A549 (cell line): ENCODE measurements around the gene COL19A1. TPM values are rescaled to one million over a fixed set of nuclear protein-coding genes. Genes with fewer than 3 reads are reported as not detected.

Source experiments
- ATAC-seq, 2 experiments: fragments of 200-7000 bp in 1 of 2; fragments of >200 bp in 1 of 2; cut with Nextera tagmentation in 1 of 2; cut with Tn5 transposase in 1 of 2; 3 replicates each; pipeline versions ENCODE4 v1.8.0 to v1.9.1; 2018 to 2020; ENCODE audit warnings: mild to moderate bottlenecking in 1 of 2, moderate library complexity in 1 of 2
- CTCF ChIA-PET: fragments of 300-600 bp; sonication (Branson Sonifier 250); formaldehyde crosslinking; extraction: SDS; loops from one replicate; lab custom pipeline; 2021; ENCODE audit warnings: antibody characterized with exemption, inconsistent platforms; lab: Yijun Ruan, JAX
- POLR2A ChIA-PET: fragments of 350-600 bp; formaldehyde crosslinking; extraction: SDS; loops from one replicate; lab custom pipeline; 2021; ENCODE audit warnings: antibody characterized with exemption, inconsistent platforms; lab: Yijun Ruan, JAX
- DNase-seq, 2 experiments: peaks; one replicate each; pipeline versions ENCODE4 v3.0.0 to v3.0.0-alpha.2; 2011 to 2016; ENCODE audit warnings: low read depth in 1 of 2, low spot score in 1 of 2
- FAIRE-seq: peaks from 2 replicates; lab custom pipeline; 2011; peaks lifted over from hg19 to GRCh38; lab: Jason Lieb, UNC
- H3K27ac ChIP-seq, 2 experiments: fragments of >200 bp; sonication (Bioruptor Twin); formaldehyde crosslinking; 3 replicates each; pipeline ENCODE4 v1.5.1; 2016 to 2017
- H3K4me1 ChIP-seq: fragments of >200 bp; sonication (Bioruptor Twin); formaldehyde crosslinking; 3 replicates; pipeline ENCODE4 v1.6.1; 2016
- H3K4me2 ChIP-seq: fragments of >200 bp; sonication (Bioruptor Twin); formaldehyde crosslinking; 3 replicates; pipeline ENCODE4 v1.6.1; 2016
- H3K4me3 ChIP-seq: fragments of >200 bp; sonication (Bioruptor Twin); formaldehyde crosslinking; 3 replicates; pipeline ENCODE4 v1.5.1; 2016
- H3K9me3 ChIP-seq: fragments of >200 bp; sonication (Bioruptor Twin); formaldehyde crosslinking; 3 replicates; pipeline ENCODE4 v1.6.1; 2016
- ATOH8 ChIP-seq: fragments of 250-450 bp; sonication (Bioruptor Pico); IDR thresholded peaks from 2 replicates; pipeline ENCODE4 v1.5.0; 2020; ENCODE audit warnings: low read depth, mild to moderate bottlenecking, moderate library complexity
- BHLHE40 ChIP-seq: IDR thresholded peaks from 2 replicates; pipeline ENCODE4 v1.6.1; 2012; ENCODE audit warnings: low read depth, low read length, inconsistent platforms
- CBX8 ChIP-seq: fragments of 200-600 bp; sonication (generic); IDR thresholded peaks from 2 replicates; pipeline ENCODE4 v1.6.1; 2016
- CHD4 ChIP-seq: fragments of 200-600 bp; sonication (generic); IDR thresholded peaks from 2 replicates; pipeline ENCODE4 v1.6.1; 2016; ENCODE audit warnings: antibody characterized with exemption, mild to moderate bottlenecking, borderline replicate concordance
- CTCF ChIP-seq: fragments of >200 bp; sonication (Bioruptor Twin); formaldehyde crosslinking; IDR thresholded peaks from 3 replicates; pipeline ENCODE4 v1.5.1; 2016
- ELK1 ChIP-seq: fragments of 150-350 bp; IDR thresholded peaks from 2 replicates; pipeline ENCODE4 v1.6.1; 2014; ENCODE audit warnings: low read depth, mild to moderate bottlenecking, low read length
- FOSB ChIP-seq: fragments of 250-450 bp; sonication (Bioruptor Pico); IDR thresholded peaks from 2 replicates; pipeline ENCODE4 v1.5.0; 2020; ENCODE audit warnings: mild to moderate bottlenecking, moderate library complexity
- FOSL2 ChIP-seq, 2 experiments: fragments of 450-650 bp in 1 of 2; fragments of >200 bp in 1 of 2; sonication (Bioruptor Twin) in 1 of 2; formaldehyde crosslinking; IDR thresholded peaks; 2 replicates each; pipeline versions ENCODE4 v1.5.0 to v1.6.1; 2016 to 2020; ENCODE audit warnings: mild to moderate bottlenecking in 1 of 2, moderate library complexity in 1 of 2
- FOXS1 ChIP-seq: fragments of 250-450 bp; sonication (Bioruptor Pico); IDR thresholded peaks from 2 replicates; pipeline ENCODE4 v1.5.0; 2020; ENCODE audit warnings: mild to moderate bottlenecking, moderate library complexity
- HEYL ChIP-seq: fragments of 250-450 bp; sonication (Bioruptor Pico); IDR thresholded peaks from 2 replicates; pipeline ENCODE4 v1.8.0; 2021; ENCODE audit warnings: mild to moderate bottlenecking, moderate library complexity
- HMGXB4 ChIP-seq: fragments of 250-450 bp; sonication (Bioruptor Pico); IDR thresholded peaks from 2 replicates; pipeline ENCODE4 v1.5.0; 2021; ENCODE audit warnings: mild to moderate bottlenecking, moderate library complexity, borderline replicate concordance
- JUN ChIP-seq, 2 experiments: fragments of >200 bp; sonication (Bioruptor Twin); formaldehyde crosslinking; IDR thresholded peaks; 2 replicates in 1 of 2; 3 replicates in 1 of 2; pipeline ENCODE4 v1.6.1; 2016 to 2017
- MYC ChIP-seq: IDR thresholded peaks from 2 replicates; pipeline ENCODE4 v1.6.1; 2012; ENCODE audit warnings: mild to moderate bottlenecking, inconsistent platforms, low read length, improper control_type of control experiment, borderline replicate concordance
- NFE2L2 ChIP-seq: fragments of 150-350 bp; conservative IDR thresholded peaks from 2 replicates; pipeline ENCODE4 v1.6.1; 2014; ENCODE audit warnings: low read length
- NR3C1 ChIP-seq: fragments of >200 bp; sonication (Bioruptor Twin); formaldehyde crosslinking; IDR thresholded peaks from 3 replicates; pipeline ENCODE4 v1.6.1; 2017
- PHF8 ChIP-seq: fragments of 200-600 bp; sonication (generic); IDR thresholded peaks from 2 replicates; pipeline ENCODE4 v1.6.1; 2016; ENCODE audit warnings: low read depth, mild to moderate bottlenecking, antibody characterized with exemption, moderate library complexity, borderline replicate concordance
- POLR2AphosphoS2 ChIP-seq: conservative IDR thresholded peaks from 2 replicates; pipeline ENCODE4 v1.6.1; 2012; ENCODE audit warnings: low read length, improper control_type of control experiment, inconsistent platforms
- RAD21 ChIP-seq, 2 experiments: fragments of >200 bp in 1 of 2; sonication (Bioruptor Twin) in 1 of 2; formaldehyde crosslinking in 1 of 2; IDR thresholded peaks in 1 of 2; conservative IDR thresholded peaks in 1 of 2; 2 replicates in 1 of 2; 3 replicates in 1 of 2; pipeline ENCODE4 v1.6.1; 2012 to 2018; ENCODE audit warnings: inconsistent platforms in 1 of 2
- RARB ChIP-seq: fragments of 250-450 bp; sonication (Bioruptor Pico); IDR thresholded peaks from 2 replicates; pipeline ENCODE4 v1.8.0; 2021; ENCODE audit warnings: mild to moderate bottlenecking, moderate library complexity
- RCOR1 ChIP-seq: fragments of 150-350 bp; IDR thresholded peaks from 2 replicates; pipeline ENCODE4 v1.6.1; 2014; ENCODE audit warnings: antibody characterized with exemption, low read length, low read depth
- RFX5 ChIP-seq: fragments of 450-650 bp; IDR thresholded peaks from 2 replicates; pipeline ENCODE4 v1.7.1; 2014; ENCODE audit warnings: antibody characterized with exemption, mild to moderate bottlenecking, moderate library complexity
- SMC3 ChIP-seq: fragments of >200 bp; sonication (Bioruptor Twin); formaldehyde crosslinking; IDR thresholded peaks from 3 replicates; pipeline ENCODE4 v1.6.1; 2018; ENCODE audit warnings: inconsistent platforms
- SREBF2 ChIP-seq: fragments of 450-650 bp; IDR thresholded peaks from 2 replicates; pipeline ENCODE4 v1.6.1; 2014; ENCODE audit warnings: mild to moderate bottlenecking, moderate library complexity
- ZC3H11A ChIP-seq: fragments of 450-650 bp; IDR thresholded peaks from 2 replicates; pipeline ENCODE4 v1.6.1; 2014; ENCODE audit warnings: antibody characterized with exemption, mild to moderate bottlenecking
- ZFP36 ChIP-seq: fragments of 450-650 bp; IDR thresholded peaks from 2 replicates; pipeline ENCODE4 v1.6.1; 2014; ENCODE audit warnings: borderline replicate concordance; ENCODE audit not compliant: partially characterized antibody
- polyA plus RNA-seq, 4 experiments: library from polyadenylated mRNA; depleted of rRNA in 3 of 4; stranded (reverse); fragments of >200 nt; fragmentation: RNase III in 1 of 4; extraction: RNeasy Plus Mini Kit Qiagen cat#74134 plus additional on column Dnase treatment in 1 of 4; gene quantifications; 2 replicates in 3 of 4; 3 replicates in 1 of 4; pipeline ENCODE4 v1.2.3, GENCODE V29; 2011 to 2017
- TF ChIP-seq, protein P1 (sequence below): IDR thresholded peaks from 2 replicates; pipeline ENCODE4 v1.6.1; 2012; ENCODE audit warnings: low read depth, borderline replicate concordance
- TF ChIP-seq, protein P2 (sequence below): IDR thresholded peaks from 2 replicates; pipeline ENCODE4 v1.6.1; 2012

The COL19A1 gene
- polyA plus RNA-seq, 2 of the 4 experiments (the other 2 are of a cell fraction), result not detected

DNA sequence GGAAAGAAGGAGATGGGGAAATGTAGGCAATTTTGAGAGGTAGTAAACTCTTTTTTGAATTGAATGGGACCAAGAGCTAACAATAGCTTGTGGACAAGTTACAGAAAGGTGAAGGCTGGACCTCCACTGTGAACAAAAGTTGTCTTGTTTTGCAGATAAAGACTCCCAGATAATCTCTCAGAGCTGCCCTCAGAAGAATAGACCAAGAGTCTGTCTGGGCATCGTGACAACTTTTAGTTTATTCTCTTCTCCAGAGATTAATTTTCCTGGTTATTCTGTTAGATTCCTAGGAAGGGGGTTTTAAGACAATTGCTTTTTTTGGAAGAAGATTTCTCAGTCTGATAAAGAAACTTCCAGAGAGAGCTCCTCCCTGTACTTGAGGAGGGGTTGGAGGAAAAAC lies 161.9 kb downstream of the COL19A1 start (continued):
- TF ChIP-seq, protein P1, sequence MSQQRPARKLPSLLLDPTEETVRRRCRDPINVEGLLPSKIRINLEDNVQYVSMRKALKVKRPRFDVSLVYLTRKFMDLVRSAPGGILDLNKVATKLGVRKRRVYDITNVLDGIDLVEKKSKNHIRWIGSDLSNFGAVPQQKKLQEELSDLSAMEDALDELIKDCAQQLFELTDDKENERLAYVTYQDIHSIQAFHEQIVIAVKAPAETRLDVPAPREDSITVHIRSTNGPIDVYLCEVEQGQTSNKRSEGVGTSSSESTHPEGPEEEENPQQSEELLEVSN, result no peak
- no peak for TF ChIP-seq HEYL (CRISPR knock-in tag)
- no peak for TF ChIP-seq CBX8
- TF ChIP-seq NFE2L2, result no peak
- no peak for TF ChIP-seq NR3C1
- no peak for TF ChIP-seq FOSL2 (IDR thresholded peaks at IDR 0.05)
- no peak for TF ChIP-seq FOSL2 (CRISPR knock-in tag; IDR thresholded peaks at IDR 0.05)
- TF ChIP-seq SMC3, result no peak
- no peak for TF ChIP-seq RARB
- no peak for TF ChIP-seq ZFP36
- TF ChIP-seq CTCF, result no peak
- no peak for TF ChIP-seq RAD21 (conservative IDR thresholded peaks at IDR 0.05 in 1 of 2, IDR thresholded peaks at IDR 0.05 in 1 of 2)

GRCh38 chr6:70028926-70029325 lies 162.6 kb downstream of the COL19A1 start:
- FAIRE-seq, result no peak
- DNase-seq, result no peak
- ATAC-seq, result no peak
- Histone ChIP-seq H3K9me3 (no peaks in the 10 kb centered on the region), H3K4me2 (no peak overlapping the region), H3K27ac (no peak overlapping the region), H3K4me3 (no peak overlapping the region), H3K4me1 (no peaks in the 10 kb centered on the region)
- ChIA-PET CTCF (no interaction called here), POLR2A (no interaction called here)
- no peak for TF ChIP-seq SREBF2
- TF ChIP-seq HEYL (CRISPR knock-in tag), result no peak
- no peak for TF ChIP-seq NR3C1
- no peak for TF ChIP-seq FOSL2 (IDR thresholded peaks at IDR 0.05)
- TF ChIP-seq FOSL2 (CRISPR knock-in tag; IDR thresholded peaks at IDR 0.05), result no peak
- no peak for TF ChIP-seq CHD4
- no peak for TF ChIP-seq ZFP36
- TF ChIP-seq JUN (IDR thresholded peaks at IDR 0.05), result no peak
- no peak for TF ChIP-seq FOXS1 (CRISPR knock-in tag)
- no peak for TF ChIP-seq FOSB (CRISPR knock-in tag)
- TF ChIP-seq POLR2AphosphoS2, result no peak
- TF ChIP-seq ELK1, result no peak
- TF ChIP-seq, protein P2, sequence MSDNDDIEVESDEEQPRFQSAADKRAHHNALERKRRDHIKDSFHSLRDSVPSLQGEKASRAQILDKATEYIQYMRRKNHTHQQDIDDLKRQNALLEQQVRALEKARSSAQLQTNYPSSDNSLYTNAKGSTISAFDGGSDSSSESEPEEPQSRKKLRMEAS, result no peak
- TF ChIP-seq MYC, result no peak
- no peak for TF ChIP-seq RFX5
- TF ChIP-seq HMGXB4 (CRISPR knock-in tag), result no peak
- TF ChIP-seq PHF8, result no peak
- TF ChIP-seq ATOH8 (CRISPR knock-in tag), result no peak
- no peak for TF ChIP-seq BHLHE40
- TF ChIP-seq ZC3H11A, result no peak
- TF ChIP-seq RCOR1, result no peak
